IPS-15b (cell line): ENCODE results near the gene FILIP1L.

Source experiments
- H3K27me3 ChIP-seq: one replicate; pipeline ENCODE4 v1.6.1; 2013; ENCODE audit warnings: low read length; ENCODE audit not compliant: control insufficient read depth, insufficient read depth
- H3K36me3 ChIP-seq: one replicate; pipeline ENCODE4 v1.6.1; 2013; ENCODE audit warnings: low read length; ENCODE audit not compliant: control insufficient read depth, insufficient read depth
- H3K4me1 ChIP-seq: one replicate; pipeline ENCODE4 v1.6.1; 2013; ENCODE audit warnings: mild to moderate bottlenecking, low read length; ENCODE audit not compliant: control insufficient read depth, insufficient read depth
- H3K4me3 ChIP-seq: one replicate; pipeline ENCODE4 v1.5.1; 2013; ENCODE audit warnings: low read depth, low read length
- H3K9ac ChIP-seq: one replicate; pipeline ENCODE4 v1.6.1; 2013; ENCODE audit warnings: low read depth, mild to moderate bottlenecking, low read length
- H3K9me3 ChIP-seq: one replicate; pipeline ENCODE4 v1.6.1; 2013; ENCODE audit warnings: mild to moderate bottlenecking, low read length; ENCODE audit not compliant: control insufficient read depth, insufficient read depth

FILIP1L gene

DNA sequence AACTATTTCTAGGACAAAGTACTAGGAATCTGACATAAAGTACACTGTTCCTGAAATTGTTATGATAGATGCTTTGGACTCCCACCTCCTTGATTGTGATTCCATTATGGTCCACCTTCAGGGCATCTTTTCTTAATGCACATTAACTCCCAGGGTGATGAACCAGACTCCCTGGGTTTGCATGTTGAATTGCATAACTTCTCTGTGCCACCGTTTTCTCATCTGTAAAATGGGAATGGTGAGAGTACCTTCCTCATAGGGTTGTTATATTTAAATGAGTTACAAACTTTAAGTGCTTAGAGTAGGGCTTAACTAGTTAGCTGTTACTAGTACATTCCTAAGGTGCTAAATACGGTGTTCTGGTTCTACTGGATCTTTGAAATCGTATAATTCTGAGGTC, 214.7 kb downstream of the FILIP1L start:
- H3K27me3 ChIP-seq: no peaks in the 10 kb centered on the region
- H3K9ac ChIP-seq: no peak overlapping the region
- H3K36me3 ChIP-seq: no peaks in the 10 kb centered on the region
- H3K4me1 ChIP-seq: peaks cover 9% of the 10 kb centered on the region
- H3K4me3 ChIP-seq: no peak overlapping the region
- H3K9me3 ChIP-seq: no peaks in the 10 kb centered on the region

DNA sequence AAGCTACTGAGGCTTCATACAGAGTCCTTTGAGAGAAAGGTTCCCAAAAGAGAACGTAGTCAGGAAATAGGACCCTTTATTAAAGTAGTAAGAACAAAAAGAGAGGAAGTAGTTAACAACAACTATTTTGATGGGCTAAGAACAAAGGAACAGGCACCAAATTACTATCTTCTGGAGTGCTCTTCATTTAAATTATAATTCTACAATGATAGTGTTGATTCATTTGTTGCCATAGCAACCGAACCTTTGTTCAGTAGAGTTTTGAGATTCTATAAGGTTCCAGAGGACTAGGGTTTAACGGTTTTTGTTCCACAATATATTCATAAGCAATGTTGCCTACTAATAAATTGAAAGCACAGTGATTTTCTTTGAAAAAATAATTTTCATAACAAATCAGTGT, 217.8 kb downstream of the FILIP1L start:
- H3K9ac ChIP-seq: no peak overlapping the region
- no peaks in the 10 kb centered on the region for H3K36me3 ChIP-seq
- no peaks in the 10 kb centered on the region for H3K9me3 ChIP-seq
- H3K4me1 ChIP-seq: peaks cover 9% of the 10 kb centered on the region
- H3K27me3 ChIP-seq: no peaks in the 10 kb centered on the region
- H3K4me3 ChIP-seq: no peak overlapping the region

DNA sequence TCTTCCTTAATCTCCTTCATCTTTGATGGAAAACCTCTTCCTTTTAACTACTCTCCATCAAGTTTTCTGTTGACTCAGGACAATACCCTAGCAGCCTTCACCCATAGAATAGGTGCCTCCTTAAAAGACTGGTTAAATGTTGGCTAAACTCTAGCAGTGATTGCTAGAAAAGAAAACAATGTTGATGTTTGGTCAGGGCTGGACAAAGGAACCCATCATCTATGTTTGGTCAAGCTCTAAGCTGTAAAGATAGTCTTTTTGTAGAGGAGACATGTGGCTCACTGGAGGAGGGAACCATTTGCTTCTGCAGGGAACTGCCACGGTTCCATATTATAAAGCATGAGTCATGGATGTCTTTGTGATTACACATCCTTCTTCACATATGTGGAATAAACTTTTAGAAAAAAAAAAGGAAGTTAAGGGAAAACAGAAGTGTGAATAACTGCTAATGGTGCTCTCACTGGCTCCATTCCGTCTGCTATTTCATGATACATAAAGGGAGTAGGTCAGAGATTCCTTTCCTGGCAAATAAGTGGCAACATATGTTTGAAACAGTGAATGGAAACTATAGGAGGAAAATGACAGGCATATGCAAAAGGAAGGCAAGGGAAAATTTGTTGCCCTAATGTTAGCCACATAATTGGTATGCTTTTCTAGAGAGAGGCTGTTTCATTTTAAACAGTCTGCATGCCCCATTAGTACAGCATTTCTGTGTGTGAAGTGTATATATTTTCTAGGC, 218.4 kb downstream of the FILIP1L start:
- no peak overlapping the region for H3K4me3 ChIP-seq
- peaks cover 12% of the 10 kb centered on the region for H3K4me1 ChIP-seq
- no peak overlapping the region for H3K9ac ChIP-seq
- no peaks in the 10 kb centered on the region for H3K9me3 ChIP-seq
- H3K36me3 ChIP-seq: no peaks in the 10 kb centered on the region
- H3K27me3 ChIP-seq: no peaks in the 10 kb centered on the region

DNA sequence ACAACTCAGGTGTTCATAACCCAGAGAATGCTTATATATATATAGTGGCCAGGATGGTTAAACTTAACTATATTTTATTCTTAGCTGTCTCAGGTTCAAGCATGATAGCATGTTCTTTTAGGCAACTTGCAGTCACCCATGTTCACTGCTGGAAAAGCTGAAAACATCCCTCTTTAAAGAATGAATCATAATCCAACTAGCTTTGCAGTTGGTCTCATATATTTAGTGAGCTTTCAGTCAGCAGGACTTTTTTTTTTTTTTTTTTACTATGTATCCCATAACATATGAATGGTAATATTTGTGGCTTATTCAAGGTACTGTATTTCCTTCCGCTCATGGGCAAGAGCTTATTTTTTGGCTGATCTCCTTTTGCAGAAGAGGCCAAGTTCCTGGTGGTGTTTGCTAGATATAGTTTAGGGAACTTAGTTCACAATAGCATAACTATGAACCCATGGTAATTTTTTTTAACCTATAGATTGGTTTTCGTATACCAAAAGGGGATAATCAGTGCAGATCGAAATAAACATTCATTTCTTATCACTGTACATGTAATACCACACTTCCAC, 219.1 kb downstream of the FILIP1L start:
- Histone ChIP-seq H3K9me3 (no peaks in the 10 kb centered on the region), H3K36me3 (no peaks in the 10 kb centered on the region), H3K27me3 (no peaks in the 10 kb centered on the region), H3K4me3 (no peak overlapping the region), H3K9ac (no peak overlapping the region), H3K4me1 (peaks cover 13% of the 10 kb centered on the region)

DNA sequence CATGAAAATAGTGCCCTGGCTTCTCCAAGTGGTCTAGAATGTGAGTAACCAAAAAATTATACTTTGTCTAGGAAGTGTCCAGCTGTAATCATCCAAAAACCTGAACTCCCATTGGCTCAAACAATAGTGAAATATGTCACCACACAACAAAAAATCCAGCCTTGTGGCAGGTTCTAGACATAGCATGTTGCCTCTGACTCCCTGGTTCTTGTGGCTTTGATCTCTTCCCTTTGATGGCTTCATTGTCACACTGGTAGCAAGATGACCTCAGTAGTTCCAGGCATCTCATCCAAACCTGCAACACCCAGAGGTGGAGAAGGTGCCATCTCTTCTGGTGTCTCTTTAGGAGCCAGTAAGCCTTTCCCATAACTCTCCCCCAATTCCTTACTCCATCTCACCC, 222.0 kb downstream of the FILIP1L start:
- peaks cover 13% of the 10 kb centered on the region for H3K4me1 ChIP-seq
- no peak overlapping the region for H3K9ac ChIP-seq
- H3K36me3 ChIP-seq: no peaks in the 10 kb centered on the region
- no peak overlapping the region for H3K4me3 ChIP-seq
- H3K9me3 ChIP-seq: no peaks in the 10 kb centered on the region
- no peaks in the 10 kb centered on the region for H3K27me3 ChIP-seq

DNA sequence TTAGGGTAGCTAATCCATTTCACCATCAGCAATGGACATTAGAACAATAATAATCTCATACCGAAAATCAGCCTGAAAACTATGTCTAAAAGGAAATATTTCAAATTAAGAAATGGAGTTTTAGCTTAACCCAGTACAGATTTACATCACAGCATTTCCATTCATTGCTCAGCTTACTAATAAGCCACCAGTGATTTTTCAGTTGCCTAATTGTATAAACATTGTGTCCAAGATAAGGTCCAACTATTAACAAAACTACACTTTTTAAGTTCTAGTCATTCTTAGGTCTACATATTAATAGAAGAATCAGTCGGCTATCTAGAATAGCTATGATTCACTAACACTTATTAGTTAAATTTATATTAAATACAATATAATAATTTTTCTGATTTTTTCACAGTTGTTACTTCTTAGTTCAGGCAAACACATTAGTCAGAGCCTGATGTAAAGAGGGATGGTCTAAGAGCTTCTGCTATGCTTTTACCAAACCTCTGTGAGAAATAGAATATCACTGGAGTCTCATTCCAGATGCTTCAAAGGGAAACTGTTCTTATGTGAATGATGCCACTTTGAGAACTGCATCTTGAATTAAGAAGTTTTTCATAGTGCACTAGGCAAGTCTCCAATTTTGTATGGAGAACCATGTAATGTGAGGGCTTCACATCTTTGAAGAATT, 222.6 kb downstream of the FILIP1L start:
- H3K27me3 ChIP-seq: no peaks in the 10 kb centered on the region
- H3K9me3 ChIP-seq: no peaks in the 10 kb centered on the region
- no peaks in the 10 kb centered on the region for H3K36me3 ChIP-seq
- no peak overlapping the region for H3K9ac ChIP-seq
- peaks cover 13% of the 10 kb centered on the region for H3K4me1 ChIP-seq
- H3K4me3 ChIP-seq: no peak overlapping the region

DNA sequence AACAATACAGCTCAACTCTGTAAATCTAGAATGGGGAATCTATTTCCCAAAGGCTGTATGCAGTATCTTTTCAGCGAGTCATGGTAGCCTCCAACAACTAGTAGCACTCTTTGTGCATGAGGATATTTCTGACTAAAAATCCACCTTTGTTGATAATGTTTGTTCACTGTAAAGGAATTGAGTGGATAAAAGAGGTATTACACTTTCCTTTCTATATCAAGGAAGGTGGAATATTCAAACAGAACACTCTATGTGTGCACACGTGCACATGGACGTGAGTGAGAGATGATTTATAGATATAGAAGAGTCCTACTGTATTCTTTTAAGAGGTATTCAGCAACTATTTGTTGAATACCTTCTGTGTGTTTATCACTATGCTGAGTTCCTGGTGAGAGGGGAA, 228.4 kb downstream of the FILIP1L start:
- peaks cover under 1% of the 10 kb centered on the region for H3K4me1 ChIP-seq
- no peak overlapping the region for H3K9ac ChIP-seq
- H3K27me3 ChIP-seq: no peaks in the 10 kb centered on the region
- no peaks in the 10 kb centered on the region for H3K9me3 ChIP-seq
- H3K4me3 ChIP-seq: no peak overlapping the region
- no peaks in the 10 kb centered on the region for H3K36me3 ChIP-seq

DNA sequence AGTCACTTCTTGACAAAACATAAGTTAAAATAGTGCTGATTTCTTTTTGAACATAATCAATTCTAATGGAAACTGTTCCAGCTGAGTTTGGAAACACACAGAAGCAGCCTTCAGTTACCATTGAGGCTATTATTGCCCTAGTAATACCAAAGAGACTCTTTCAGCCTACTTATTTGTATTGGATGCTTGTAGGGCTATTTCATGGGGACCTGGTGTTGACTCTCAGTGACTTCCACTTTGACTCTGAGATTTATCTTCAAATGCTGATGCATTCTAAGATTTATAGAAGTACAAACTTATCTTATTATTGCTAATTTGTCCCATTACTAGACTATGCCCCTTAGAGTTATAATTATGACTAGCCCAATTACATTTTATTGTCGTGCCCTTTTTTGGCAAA, 229.2 kb downstream of the FILIP1L start:
- H3K4me1 ChIP-seq: no peaks in the 10 kb centered on the region
- H3K9ac ChIP-seq: no peak overlapping the region
- H3K36me3 ChIP-seq: no peaks in the 10 kb centered on the region
- H3K4me3 ChIP-seq: no peak overlapping the region
- H3K9me3 ChIP-seq: no peaks in the 10 kb centered on the region
- peaks cover 3% of the 10 kb centered on the region for H3K27me3 ChIP-seq

DNA sequence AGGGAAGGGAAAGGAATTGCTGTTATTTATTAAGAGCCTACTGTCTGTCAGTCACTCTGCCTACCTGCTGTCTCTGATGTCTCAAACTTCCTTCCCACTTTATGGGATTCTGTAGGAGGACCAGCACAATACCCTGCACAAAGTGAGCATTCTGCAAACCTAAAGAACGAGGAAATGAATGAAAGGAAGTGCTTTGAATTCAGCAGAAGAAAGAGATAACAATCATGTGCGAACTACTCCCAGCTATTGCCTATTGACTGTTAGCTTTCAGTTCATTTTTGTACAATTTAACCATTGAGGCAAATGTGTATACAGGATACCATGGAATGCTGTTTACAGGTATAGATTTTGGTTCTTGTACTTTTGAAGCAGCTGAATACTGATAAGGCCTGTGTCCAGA, 229.8 kb downstream of the FILIP1L start:
- Histone ChIP-seq H3K9ac (no peak overlapping the region), H3K4me1 (no peaks in the 10 kb centered on the region), H3K4me3 (no peak overlapping the region), H3K27me3 (peaks cover 9% of the 10 kb centered on the region), H3K9me3 (no peaks in the 10 kb centered on the region), H3K36me3 (no peaks in the 10 kb centered on the region)

DNA sequence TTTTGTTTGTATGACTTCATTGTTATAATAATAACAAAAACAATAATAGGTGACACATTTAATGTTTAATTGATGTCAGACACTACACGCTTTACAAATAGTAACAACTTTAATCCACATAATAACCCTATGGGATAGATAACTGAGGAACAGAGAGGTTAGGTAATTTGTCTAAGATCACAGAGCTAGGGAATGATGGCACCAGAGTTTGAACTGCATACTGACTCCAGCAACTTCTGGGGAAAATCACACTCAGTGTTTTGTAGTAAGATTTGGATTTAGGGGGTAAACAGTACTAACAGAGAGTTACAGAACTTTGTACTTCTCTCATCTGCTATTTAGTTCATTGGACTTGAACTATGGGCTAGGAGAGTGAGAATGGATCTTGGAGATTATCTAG, 230.6 kb downstream of the FILIP1L start:
- Histone ChIP-seq H3K4me3 (no peak overlapping the region), H3K9me3 (no peaks in the 10 kb centered on the region), H3K9ac (no peak overlapping the region), H3K27me3 (peaks cover 17% of the 10 kb centered on the region), H3K4me1 (no peaks in the 10 kb centered on the region), H3K36me3 (no peaks in the 10 kb centered on the region)

DNA sequence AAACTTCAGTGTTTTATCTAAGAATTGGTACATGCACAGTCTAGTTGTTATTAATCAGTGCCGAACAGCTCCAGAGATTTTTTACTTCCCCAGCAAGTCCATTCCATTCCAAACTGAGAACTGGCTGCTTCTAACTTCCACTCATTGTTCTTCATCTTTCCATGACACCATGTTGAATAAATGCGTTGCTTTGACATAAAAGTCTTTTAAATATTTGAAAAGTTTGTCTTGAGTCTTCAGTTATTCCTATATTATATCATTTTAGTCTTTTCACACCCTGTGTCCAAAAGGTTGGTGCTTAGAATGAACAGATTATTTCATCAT, 231.2 kb downstream of the FILIP1L start:
- no peaks in the 10 kb centered on the region for H3K4me1 ChIP-seq
- H3K9me3 ChIP-seq: no peaks in the 10 kb centered on the region
- H3K27me3 ChIP-seq: peaks cover 22% of the 10 kb centered on the region
- H3K9ac ChIP-seq: no peak overlapping the region
- H3K4me3 ChIP-seq: no peak overlapping the region
- no peaks in the 10 kb centered on the region for H3K36me3 ChIP-seq

DNA sequence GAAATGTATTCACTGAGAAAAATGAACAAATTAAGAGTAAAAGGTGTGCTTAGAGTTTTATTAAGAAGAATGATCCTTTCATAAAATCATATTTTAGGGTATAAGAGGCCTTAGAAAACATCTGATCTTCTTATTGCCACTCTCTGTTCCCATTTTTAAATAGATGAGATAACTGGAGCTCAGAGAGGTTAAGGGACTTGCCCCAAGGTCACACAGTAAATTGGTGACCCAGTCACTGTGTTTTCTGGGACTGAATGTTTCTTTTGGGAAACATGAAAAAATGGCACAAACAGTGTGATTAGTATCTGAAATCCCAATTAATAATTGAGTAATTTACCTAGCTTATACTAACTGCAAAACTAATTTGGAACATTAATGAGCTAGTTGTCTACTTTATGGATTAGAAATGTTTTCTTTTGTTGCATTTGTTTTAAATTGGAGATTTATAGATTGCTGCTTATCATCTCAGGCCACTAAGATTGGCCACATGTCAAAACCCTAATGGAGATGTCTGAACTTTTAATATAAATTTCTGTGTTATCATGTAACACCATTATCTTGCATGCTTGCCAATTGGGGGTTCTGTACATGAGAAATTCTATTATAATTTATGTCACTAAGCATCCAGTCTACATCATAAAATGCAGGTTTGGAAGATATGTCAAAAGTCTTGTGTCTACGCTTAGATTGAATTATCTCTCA, 231.7 kb downstream of the FILIP1L start:
- Histone ChIP-seq H3K9me3 (no peaks in the 10 kb centered on the region), H3K4me3 (no peak overlapping the region), H3K4me1 (no peaks in the 10 kb centered on the region), H3K27me3 (peaks cover 28% of the 10 kb centered on the region), H3K36me3 (no peaks in the 10 kb centered on the region), H3K9ac (no peak overlapping the region)
